GM12892 (cell line): ENCODE data around the gene ZNHIT3.
"Not testable (repeated sequence)": the region's sequence is repeated elsewhere in the genome, so short reads cannot be mapped to it uniquely, and the experiment has no call there.

ENCODE experiments used
- POLR2A ChIP-seq: IDR thresholded peaks from 2 replicates; pipeline ENCODE4 v1.6.1; 2011; ENCODE audit warnings: low read depth, low read length, control low read depth
- POLR2AphosphoS5 ChIP-seq: IDR thresholded peaks from 2 replicates; pipeline ENCODE4 v1.6.1; 2011; ENCODE audit warnings: low read depth, low read length, control low read depth
- TAF1 ChIP-seq: IDR thresholded peaks from 2 replicates; pipeline ENCODE4 v1.6.1; 2011; ENCODE audit warnings: low read depth, mild to moderate bottlenecking, control low read depth, low read length, borderline replicate concordance

GRCh38 chr17:36457701-36458100 is 28.8 kb upstream of the ZNHIT3 start:
- not testable (repeated sequence) for TF ChIP-seq POLR2A, TAF1, POLR2AphosphoS5
